HG02973 (cell line): ENCODE measurements around the gene RAE1.

Source experiments
- ATAC-seq: cut with Tn5 transposase; IDR thresholded peaks from one replicate; pipeline ENCODE4 v1.9.1; 2021; ENCODE audit warnings: moderate library complexity; ENCODE audit not compliant: unreplicated experiment

RAE1 gene

DNA sequence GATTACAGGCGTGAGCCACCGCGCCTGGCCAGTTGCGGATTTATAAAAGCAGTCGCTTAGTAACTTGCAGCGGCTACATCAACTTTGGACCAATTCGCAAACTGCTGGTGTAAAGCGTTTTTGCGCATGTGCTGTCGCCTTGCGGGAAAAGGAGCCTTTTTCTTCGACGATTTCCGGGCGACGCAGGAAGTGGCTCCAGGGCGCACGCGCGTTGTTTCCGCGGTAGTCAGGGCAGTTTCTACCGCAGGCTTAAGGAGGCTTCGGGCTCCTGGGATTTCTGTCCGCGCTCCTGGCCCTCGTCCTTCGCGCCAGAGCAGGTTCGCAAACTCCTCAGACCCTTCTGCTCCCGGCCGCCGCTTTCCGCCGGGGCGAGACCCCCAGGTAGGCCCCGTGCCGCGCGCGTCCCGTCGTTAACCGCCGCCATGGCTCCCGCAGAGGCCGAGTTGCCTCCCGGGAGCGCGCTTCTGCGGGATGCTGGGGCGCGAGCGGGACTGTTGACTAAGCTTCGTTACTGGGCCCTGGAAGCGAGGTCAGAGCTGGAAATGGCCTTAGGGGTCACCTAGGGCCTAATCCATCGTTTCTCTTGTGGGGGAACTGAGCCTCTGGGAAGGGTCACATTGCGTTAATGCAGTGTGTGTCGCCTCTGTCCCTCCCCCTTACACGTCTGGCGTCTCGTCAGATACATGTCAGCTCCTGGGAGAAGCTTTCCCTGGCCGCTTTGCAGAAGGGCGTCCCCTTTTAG is at the start of gene RAE1:
RAE1 (plus strand) TSS at position 214 of the 742 bp plus-strand sequence. CDS start 2,784 bp downstream, outside the sequence.
- ATAC-seq = peak; percentile 71

DNA sequence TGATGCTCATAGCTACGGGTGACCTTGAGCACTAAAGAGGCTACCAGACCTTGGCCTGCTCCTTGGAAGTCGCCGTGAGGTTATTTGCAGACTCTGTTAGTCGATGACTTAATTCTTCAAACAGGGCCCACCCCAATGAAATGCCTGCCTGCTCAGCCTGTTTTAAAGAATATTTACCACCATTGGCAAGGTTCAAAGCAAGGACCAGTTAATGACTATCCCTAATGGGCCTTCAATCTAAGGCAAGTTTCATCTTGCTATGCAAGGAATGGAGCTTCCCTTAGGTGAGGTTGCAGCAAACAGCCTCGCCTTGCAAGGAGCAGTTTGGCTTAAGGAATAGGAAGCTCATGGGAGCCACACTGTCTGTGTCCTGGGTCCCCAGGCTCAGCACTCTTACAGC is 44.3 kb upstream of the RAE1 start:
- ATAC-seq = no peak

DNA sequence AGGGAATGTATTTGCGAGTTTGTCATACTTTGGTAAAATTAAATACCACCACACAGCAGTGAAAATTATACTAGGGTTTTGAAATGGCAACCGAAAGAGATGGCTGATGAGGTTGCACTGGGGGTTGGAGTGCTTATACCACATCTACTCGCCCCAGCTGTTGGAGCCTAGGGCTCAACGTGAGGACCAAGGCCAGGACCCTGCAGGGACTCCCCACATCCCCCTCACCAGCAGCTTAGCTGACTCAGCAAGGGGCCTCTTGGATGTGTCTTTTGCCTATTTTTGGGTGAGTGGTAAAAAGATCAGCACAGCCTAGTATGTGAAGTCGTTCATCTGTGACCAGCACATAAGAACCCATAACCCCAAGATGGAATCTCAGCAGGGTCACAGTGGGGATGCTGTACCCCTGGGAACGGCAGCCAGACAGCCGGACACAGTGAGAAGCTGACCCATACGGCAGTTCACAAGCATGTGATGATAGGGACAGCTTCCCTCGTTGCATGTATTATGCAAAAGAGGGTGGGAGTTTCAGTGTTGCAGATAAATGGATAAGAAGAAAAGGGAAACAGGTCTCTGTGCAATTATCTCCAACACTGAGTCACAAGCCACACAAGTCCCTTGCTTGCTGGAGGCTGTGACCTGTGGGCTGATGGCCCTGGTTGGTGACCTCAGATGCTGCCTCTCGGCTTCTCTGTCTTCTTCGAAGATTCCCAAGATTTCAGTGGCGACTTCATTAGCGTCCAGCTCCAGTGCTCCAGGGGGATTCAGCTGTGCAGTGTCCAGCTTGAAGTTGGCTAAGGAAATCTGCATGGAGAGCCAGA is 42.4 kb upstream of the RAE1 start:
- no peak for ATAC-seq

- no peak for ATAC-seq
Observed at GRCh38 chr20:57309544-57310115, 41.4 kb upstream of the RAE1 start.

GRCh38 chr20:57310821-57311514 is 40.1 kb upstream of the RAE1 start:
- ATAC-seq = no peak

DNA sequence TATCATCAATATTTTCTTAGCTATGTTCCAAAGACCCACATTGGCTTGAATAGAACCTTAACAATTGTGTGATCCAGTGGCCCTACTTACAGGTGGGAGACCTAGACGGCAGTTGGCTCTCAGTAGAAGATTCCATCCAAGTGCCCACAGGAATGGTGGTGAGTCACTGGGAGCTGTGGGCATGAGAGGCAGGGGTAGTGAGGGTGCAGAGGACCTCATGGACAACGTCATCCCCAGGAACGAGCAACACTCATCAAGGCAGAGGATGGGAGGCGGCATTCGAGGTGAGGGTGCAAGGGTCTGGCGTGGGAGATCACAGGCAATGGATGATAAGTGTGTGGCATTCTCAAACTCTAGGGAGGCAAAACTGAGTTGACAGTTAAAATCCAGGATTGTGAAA is 38.9 kb upstream of the RAE1 start:
- ATAC-seq = no peak

GRCh38 chr20:57313230-57313629 is 37.8 kb upstream of the RAE1 start:
- no peak for ATAC-seq

GRCh38 chr20:57313951-57314350 is 37.1 kb upstream of the RAE1 start:
- ATAC-seq = no peak

GRCh38 chr20:57315083-57315975 is 35.7 kb upstream of the RAE1 start:
- ATAC-seq = no peak

- no peak for ATAC-seq
Observed at GRCh38 chr20:57315976-57316480, 35.0 kb upstream of the RAE1 start.

GRCh38 chr20:57316795-57317201 is 34.3 kb upstream of the RAE1 start:
- ATAC-seq = no peak

GRCh38 chr20:57317316-57317788 is 33.7 kb upstream of the RAE1 start:
- ATAC-seq = no peak

GRCh38 chr20:57317789-57318371 is 33.2 kb upstream of the RAE1 start:
- ATAC-seq = no peak

DNA sequence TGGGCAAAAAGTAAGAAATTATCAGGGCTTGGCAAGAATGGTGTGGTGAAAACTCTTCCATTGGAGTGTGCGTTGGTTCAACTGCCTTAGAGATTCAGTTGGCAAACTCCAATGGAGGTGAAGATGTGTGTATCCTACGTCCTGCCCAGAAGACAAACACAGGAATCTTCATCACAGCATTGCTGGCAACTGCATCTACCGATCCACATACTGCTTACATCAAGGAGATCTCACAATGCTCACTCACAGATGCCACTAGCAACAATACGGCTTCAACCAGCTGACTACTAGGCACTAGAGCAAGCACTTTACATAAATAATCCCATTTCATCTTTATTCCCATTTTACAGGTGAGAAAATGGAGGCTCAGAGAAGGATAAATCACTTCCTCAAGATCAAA is 31.5 kb upstream of the RAE1 start:
- ATAC-seq = no peak

GRCh38 chr20:57320358-57320757 is 30.7 kb upstream of the RAE1 start:
- ATAC-seq = no peak

DNA sequence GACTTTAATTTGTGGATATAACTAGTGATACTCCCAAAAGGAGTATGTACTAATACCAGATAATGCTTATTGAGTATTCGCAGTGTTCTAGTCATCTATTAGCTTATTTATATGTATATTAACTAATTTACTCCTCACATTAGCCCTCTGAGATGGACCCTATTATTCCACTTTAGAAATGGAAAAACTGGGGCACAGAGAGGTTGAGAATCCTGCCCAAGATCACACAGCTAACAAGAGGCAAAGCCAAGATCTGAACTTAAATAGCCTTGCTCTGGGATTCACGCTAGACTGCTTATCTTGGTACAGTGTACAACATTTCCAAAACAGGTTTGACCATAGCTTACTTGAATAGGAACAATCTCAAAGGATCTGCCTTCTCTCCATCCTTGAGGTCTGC is 29.9 kb upstream of the RAE1 start:
- no peak for ATAC-seq

GRCh38 chr20:57322476-57322875 is 28.6 kb upstream of the RAE1 start:
- no peak for ATAC-seq

DNA sequence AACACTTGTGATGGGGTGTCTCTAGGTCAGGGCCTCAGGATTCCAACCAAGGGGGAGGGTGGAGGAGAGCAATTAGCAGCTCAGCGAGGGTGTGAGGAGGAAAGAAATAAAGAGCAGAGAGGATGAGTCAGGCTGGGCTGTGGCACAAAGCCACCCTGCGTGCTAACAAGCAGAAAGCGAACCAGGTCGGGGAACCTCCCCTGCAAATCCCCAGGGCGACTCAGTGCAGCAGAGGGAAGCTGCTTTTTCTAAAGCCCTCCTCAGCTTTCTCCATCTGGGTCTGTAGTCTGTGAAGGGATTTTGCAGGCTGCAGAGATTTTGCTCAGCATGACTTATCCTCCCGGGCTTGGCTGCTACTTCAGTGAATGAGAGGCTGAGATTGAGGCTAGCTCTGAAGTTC is 28.0 kb upstream of the RAE1 start:
- ATAC-seq = no peak

- no peak for ATAC-seq
Observed at GRCh38 chr20:57325632-57326356, 25.3 kb upstream of the RAE1 start.
